SK-N-SH treated with all-trans-retinoic acid at 6 μM for 48 hours (cell line): ENCODE data around the gene SNAPC5.

Source experiments
- GLIS3 ChIP-seq: fragments of 250-450 bp; sonication (Bioruptor Pico); IDR thresholded peaks from 2 replicates; pipeline ENCODE4 v1.5.0; 2020; ENCODE audit warnings: mild to moderate bottlenecking, moderate library complexity
- PPARA ChIP-seq: fragments of 250-450 bp; sonication (Bioruptor Pico); IDR thresholded peaks from 2 replicates; pipeline ENCODE4 v1.5.0; 2020; ENCODE audit warnings: mild to moderate bottlenecking, borderline replicate concordance
- RARB ChIP-seq: fragments of 250-450 bp; sonication (Bioruptor Pico); IDR thresholded peaks from 2 replicates; pipeline ENCODE4 v1.8.0; 2021; ENCODE audit warnings: mild to moderate bottlenecking, moderate library complexity
- ZC3H10 ChIP-seq: fragments of 250-450 bp; sonication (Bioruptor Pico); IDR thresholded peaks from 2 replicates; pipeline ENCODE4 v1.5.1; 2021; ENCODE audit warnings: mild to moderate bottlenecking, moderate library complexity
- ZNF8 ChIP-seq: fragments of 450-650 bp; formaldehyde crosslinking; IDR thresholded peaks from 2 replicates; pipeline ENCODE4 v1.5.0; 2020; ENCODE audit warnings: mild to moderate bottlenecking, moderate library complexity
- TF ChIP-seq, protein P1 (sequence below): fragments of 250-450 bp; sonication (Bioruptor Pico); IDR thresholded peaks from 2 replicates; pipeline ENCODE4 v1.5.1; 2021; ENCODE audit warnings: mild to moderate bottlenecking, moderate library complexity
- TF ChIP-seq, protein P2 (sequence below): fragments of 250-450 bp; sonication (Bioruptor Pico); IDR thresholded peaks from 2 replicates; pipeline ENCODE4 v1.5.0; 2020; ENCODE audit warnings: mild to moderate bottlenecking, moderate library complexity

DNA sequence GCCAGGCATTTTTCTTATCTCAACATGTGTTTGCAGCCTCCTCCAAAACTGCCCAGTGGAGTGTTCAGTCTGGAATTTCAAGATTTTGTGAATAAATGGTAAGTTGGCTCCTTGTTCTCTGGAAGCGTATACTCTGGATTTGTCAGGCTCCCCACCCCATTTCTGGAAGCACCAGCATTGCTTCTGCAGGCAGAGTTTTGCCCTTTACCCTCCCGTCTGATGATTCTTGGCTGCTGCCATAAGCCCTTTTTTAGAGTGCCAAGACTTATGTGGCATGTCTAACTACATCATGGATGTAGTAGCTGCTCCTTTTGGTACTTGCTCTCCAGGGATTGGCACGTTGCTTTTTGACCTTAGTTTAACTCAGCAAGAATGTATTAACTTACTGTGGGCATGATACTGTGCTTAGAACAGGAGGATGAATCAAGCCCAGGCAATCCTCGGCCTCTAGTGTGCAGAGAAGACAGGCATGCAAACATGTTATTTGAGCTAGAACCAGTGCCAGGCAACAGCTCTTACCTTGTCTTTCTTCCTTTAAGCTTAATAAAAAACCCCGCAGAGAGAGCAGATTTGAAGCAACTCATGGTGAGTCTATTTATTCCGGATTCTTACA lies 8.3 kb downstream of the SNAPC5 start:
- TF ChIP-seq ZC3H10 (no peak), PPARA (CRISPR knock-in tag) (no peak), ZNF8 (CRISPR knock-in tag) (no peak), GLIS3 (no peak), RARB (CRISPR knock-in tag) (no peak)
- TF ChIP-seq, protein P1, sequence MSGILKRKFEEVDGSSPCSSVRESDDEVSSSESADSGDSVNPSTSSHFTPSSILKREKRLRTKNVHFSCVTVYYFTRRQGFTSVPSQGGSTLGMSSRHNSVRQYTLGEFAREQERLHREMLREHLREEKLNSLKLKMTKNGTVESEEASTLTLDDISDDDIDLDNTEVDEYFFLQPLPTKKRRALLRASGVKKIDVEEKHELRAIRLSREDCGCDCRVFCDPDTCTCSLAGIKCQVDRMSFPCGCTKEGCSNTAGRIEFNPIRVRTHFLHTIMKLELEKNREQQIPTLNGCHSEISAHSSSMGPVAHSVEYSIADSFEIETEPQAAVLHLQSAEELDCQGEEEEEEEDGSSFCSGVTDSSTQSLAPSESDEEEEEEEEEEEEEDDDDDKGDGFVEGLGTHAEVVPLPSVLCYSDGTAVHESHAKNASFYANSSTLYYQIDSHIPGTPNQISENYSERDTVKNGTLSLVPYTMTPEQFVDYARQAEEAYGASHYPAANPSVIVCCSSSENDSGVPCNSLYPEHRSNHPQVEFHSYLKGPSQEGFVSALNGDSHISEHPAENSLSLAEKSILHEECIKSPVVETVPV (CRISPR knock-in tag): no peak
- TF ChIP-seq, protein P2, sequence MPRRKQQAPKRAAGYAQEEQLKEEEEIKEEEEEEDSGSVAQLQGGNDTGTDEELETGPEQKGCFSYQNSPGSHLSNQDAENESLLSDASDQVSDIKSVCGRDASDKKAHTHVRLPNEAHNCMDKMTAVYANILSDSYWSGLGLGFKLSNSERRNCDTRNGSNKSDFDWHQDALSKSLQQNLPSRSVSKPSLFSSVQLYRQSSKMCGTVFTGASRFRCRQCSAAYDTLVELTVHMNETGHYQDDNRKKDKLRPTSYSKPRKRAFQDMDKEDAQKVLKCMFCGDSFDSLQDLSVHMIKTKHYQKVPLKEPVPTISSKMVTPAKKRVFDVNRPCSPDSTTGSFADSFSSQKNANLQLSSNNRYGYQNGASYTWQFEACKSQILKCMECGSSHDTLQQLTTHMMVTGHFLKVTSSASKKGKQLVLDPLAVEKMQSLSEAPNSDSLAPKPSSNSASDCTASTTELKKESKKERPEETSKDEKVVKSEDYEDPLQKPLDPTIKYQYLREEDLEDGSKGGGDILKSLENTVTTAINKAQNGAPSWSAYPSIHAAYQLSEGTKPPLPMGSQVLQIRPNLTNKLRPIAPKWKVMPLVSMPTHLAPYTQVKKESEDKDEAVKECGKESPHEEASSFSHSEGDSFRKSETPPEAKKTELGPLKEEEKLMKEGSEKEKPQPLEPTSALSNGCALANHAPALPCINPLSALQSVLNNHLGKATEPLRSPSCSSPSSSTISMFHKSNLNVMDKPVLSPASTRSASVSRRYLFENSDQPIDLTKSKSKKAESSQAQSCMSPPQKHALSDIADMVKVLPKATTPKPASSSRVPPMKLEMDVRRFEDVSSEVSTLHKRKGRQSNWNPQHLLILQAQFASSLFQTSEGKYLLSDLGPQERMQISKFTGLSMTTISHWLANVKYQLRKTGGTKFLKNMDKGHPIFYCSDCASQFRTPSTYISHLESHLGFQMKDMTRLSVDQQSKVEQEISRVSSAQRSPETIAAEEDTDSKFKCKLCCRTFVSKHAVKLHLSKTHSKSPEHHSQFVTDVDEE (CRISPR knock-in tag): no peak
